ENCODE data around the gene RLBP1. TPM values are rescaled to one million over a fixed set of nuclear protein-coding genes. Genes with fewer than 3 reads are reported as not detected.

Gene RLBP1
- total and polyA plus RNA-seq, 2 experiments from 2014 or later: not detected

DNA sequence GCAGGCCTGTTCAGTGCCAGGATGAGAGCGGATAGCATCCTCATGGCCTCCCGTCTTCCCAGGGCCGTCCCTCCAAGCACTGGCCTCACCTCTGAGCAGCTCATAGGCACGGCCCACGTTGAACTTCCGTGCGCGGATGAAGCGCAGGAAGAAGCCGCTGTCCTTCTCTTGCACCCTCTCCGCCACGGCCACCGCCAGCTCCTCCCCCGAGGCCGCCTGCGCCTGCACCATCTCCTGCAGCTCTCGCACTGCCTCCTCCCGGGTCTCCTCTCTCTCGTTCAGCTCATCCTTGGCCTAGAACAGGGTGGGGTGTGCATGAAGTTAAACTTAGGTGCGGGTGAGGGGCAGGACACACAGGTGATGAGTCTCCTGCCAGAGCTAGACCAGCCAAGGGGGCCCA lies 4.3 kb downstream of the RLBP1 start:
- no peaks in the 10 kb centered on the region for H3K9me3 Mint-ChIP-seq
- Histone ChIP-seq H3K79me2 (replicated peaks; ENCODE audit: insufficient read depth) (no peaks in the 10 kb centered on the region), H3K4me3 (no peak overlapping the region), H3K27me3 (ENCODE audit: insufficient read depth) (no peaks in the 10 kb centered on the region), H3K4me2 (no peak overlapping the region), H2AFZ (no peak overlapping the region), H4K20me1 (replicated peaks; ENCODE audit: insufficient read depth) (no peaks in the 10 kb centered on the region), H3K27ac (ENCODE audit: low read depth) (no peak overlapping the region), H3F3A (replicated peaks; ENCODE audit: low read depth) (no peaks in the 10 kb centered on the region), H3K9me2 (ENCODE audit: insufficient read depth) (no peaks in the 10 kb centered on the region), H3K4me1 (ENCODE audit: insufficient read depth) (no peaks in the 10 kb centered on the region), H3K36me3 (ENCODE audit: insufficient read depth) (no peaks in the 10 kb centered on the region)
- H3K4me1 Mint-ChIP-seq: no peaks in the 10 kb centered on the region; the same call in 2 of the 3 replicates
- TF ChIP-seq ZNF114 (CRISPR knock-in tag; IDR thresholded peaks at IDR 0.05): no peak
- TF ChIP-seq STAT1 (IDR thresholded peaks at IDR 0.05; ENCODE audit: unreplicated experiment): no peak
- TF ChIP-seq JUNB (IDR thresholded peaks at IDR 0.05; ENCODE audit: unreplicated experiment): no peak
- TF ChIP-seq, protein P1, sequence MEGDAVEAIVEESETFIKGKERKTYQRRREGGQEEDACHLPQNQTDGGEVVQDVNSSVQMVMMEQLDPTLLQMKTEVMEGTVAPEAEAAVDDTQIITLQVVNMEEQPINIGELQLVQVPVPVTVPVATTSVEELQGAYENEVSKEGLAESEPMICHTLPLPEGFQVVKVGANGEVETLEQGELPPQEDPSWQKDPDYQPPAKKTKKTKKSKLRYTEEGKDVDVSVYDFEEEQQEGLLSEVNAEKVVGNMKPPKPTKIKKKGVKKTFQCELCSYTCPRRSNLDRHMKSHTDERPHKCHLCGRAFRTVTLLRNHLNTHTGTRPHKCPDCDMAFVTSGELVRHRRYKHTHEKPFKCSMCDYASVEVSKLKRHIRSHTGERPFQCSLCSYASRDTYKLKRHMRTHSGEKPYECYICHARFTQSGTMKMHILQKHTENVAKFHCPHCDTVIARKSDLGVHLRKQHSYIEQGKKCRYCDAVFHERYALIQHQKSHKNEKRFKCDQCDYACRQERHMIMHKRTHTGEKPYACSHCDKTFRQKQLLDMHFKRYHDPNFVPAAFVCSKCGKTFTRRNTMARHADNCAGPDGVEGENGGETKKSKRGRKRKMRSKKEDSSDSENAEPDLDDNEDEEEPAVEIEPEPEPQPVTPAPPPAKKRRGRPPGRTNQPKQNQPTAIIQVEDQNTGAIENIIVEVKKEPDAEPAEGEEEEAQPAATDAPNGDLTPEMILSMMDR (conservative IDR thresholded peaks at IDR 0.05; ENCODE audit: low read depth in 2 of 2): no peak
- peaks cover 18% of the 10 kb centered on the region for H3K27me3 Mint-ChIP-seq (ENCODE audit: insufficient read depth, low read depth, poor library complexity)
- H3K27ac Mint-ChIP-seq: no peak overlapping the region
- no peaks in the 10 kb centered on the region for H3K36me3 Mint-ChIP-seq (ENCODE audit: low read depth)
- H3K4me3 Mint-ChIP-seq: no peak overlapping the region
- no peak for DNase-seq (ENCODE audit: low spot score)
- no peak for ATAC-seq

DNA sequence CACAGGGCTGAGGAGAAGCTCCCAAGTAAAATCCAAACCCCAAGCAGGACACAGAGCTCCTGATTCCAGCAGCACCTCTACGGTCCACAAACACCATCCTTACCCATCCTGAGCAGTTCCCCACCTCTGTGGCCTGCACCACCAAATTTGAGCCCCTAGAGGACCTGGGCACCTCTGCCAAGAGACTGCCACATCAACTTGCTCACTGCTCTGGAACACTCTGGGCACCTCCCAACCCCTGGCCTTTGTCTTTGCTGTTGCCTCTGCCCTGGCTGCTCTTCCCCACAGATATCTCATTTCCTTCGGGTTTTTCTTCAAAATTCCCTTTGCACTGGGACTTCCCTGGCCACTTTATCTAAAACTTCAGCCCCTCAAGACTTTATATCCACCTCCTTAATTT lies 5.8 kb downstream of the RLBP1 start:
- no peak overlapping the region for H3K4me3 Mint-ChIP-seq
- Histone ChIP-seq H3K79me2 (replicated peaks; ENCODE audit: insufficient read depth) (no peaks in the 10 kb centered on the region), H3K27me3 (ENCODE audit: insufficient read depth) (no peaks in the 10 kb centered on the region), H3K36me3 (ENCODE audit: insufficient read depth) (no peaks in the 10 kb centered on the region), H3K4me1 (ENCODE audit: insufficient read depth) (no peaks in the 10 kb centered on the region), H3K27ac (ENCODE audit: low read depth) (no peak overlapping the region), H3K4me2 (no peak overlapping the region), H3K4me3 (no peak overlapping the region), H4K20me1 (replicated peaks; ENCODE audit: insufficient read depth) (no peaks in the 10 kb centered on the region), H2AFZ (no peak overlapping the region), H3F3A (replicated peaks; ENCODE audit: low read depth) (no peaks in the 10 kb centered on the region), H3K9me2 (ENCODE audit: insufficient read depth) (no peaks in the 10 kb centered on the region)
- no peak overlapping the region; the same call in 1 of the 2 replicates for H3K27ac Mint-ChIP-seq
- peak; percentile 32; the same call in 1 of the 3 replicates for ATAC-seq
- peaks cover 18% of the 10 kb centered on the region for H3K27me3 Mint-ChIP-seq (ENCODE audit: insufficient read depth, low read depth, poor library complexity)
- H3K4me1 Mint-ChIP-seq: no peaks in the 10 kb centered on the region; the same call in 2 of the 3 replicates
- DNase-seq (ENCODE audit: low spot score): no peak
- no peaks in the 10 kb centered on the region for H3K36me3 Mint-ChIP-seq (ENCODE audit: low read depth)
- no peaks in the 10 kb centered on the region for H3K9me3 Mint-ChIP-seq
- no peak for TF ChIP-seq ZNF331 (CRISPR knock-in tag; IDR thresholded peaks at IDR 0.05; ENCODE audit: low read depth)
- TF ChIP-seq, protein P1 (conservative IDR thresholded peaks at IDR 0.05; ENCODE audit: low read depth in 2 of 2): no peak
- no peak for TF ChIP-seq CREB1 (CRISPR knock-in tag; IDR thresholded peaks at IDR 0.05; ENCODE audit: low read depth)
